HG02571 (cell line): ENCODE measurements around the gene FOXJ3.

Experiments used
- ATAC-seq: cut with Tn5 transposase; IDR thresholded peaks from one replicate; pipeline ENCODE4 v1.9.1; 2021; ENCODE audit warnings: mild to moderate bottlenecking, moderate library complexity; ENCODE audit not compliant: unreplicated experiment

Gene FOXJ3

GRCh38 chr1:42335050-42335808, at the start of gene FOXJ3:
FOXJ3 (minus strand) TSS chr1:42335235; CDS start chr1:42311093, 24,142 bp downstream.
- peak; percentile 81 for ATAC-seq

- no peak for ATAC-seq
Observed at GRCh38 chr1:42381280-42381673, 46.2 kb upstream of the FOXJ3 start.

GRCh38 chr1:42380586-42381279, 45.7 kb upstream of the FOXJ3 start, which contains the start of gene RIMKLA:
RIMKLA (plus strand) TSS chr1:42380792; CDS start chr1:42380935, 143 bp downstream.
- ATAC-seq: peak; percentile 88

GRCh38 chr1:42379794-42380585, 45.0 kb upstream of the FOXJ3 start:
- peak; percentile 33 for ATAC-seq

GRCh38 chr1:42372796-42373195, 37.8 kb upstream of the FOXJ3 start:
- no peak for ATAC-seq

- ATAC-seq: no peak
Observed at GRCh38 chr1:42370876-42371549, 36.0 kb upstream of the FOXJ3 start.

GRCh38 chr1:42369471-42369870, 34.4 kb upstream of the FOXJ3 start:
- no peak for ATAC-seq

GRCh38 chr1:42368096-42368795, 33.2 kb upstream of the FOXJ3 start:
- no peak for ATAC-seq

- no peak for ATAC-seq
Observed at GRCh38 chr1:42365118-42365517, 30.1 kb upstream of the FOXJ3 start.

- ATAC-seq: no peak
Observed at GRCh38 chr1:42364542-42364941, 29.5 kb upstream of the FOXJ3 start.

- no peak for ATAC-seq
Observed at GRCh38 chr1:42364089-42364488, 29.1 kb upstream of the FOXJ3 start.

- ATAC-seq: no peak
Observed at GRCh38 chr1:42359466-42359865, 24.4 kb upstream of the FOXJ3 start.

- no peak for ATAC-seq
Observed at GRCh38 chr1:42358791-42359190, 23.8 kb upstream of the FOXJ3 start.

- no peak for ATAC-seq
Observed at GRCh38 chr1:42350086-42350485, 15.1 kb upstream of the FOXJ3 start.

GRCh38 chr1:42348498-42348897, 13.5 kb upstream of the FOXJ3 start:
- no peak for ATAC-seq

GRCh38 chr1:42343049-42343448, 8.0 kb upstream of the FOXJ3 start:
- ATAC-seq: no peak

GRCh38 chr1:42340901-42341300, 5.9 kb upstream of the FOXJ3 start:
- no peak for ATAC-seq

- ATAC-seq: no peak
Observed at GRCh38 chr1:42340093-42340492, 5.1 kb upstream of the FOXJ3 start.

GRCh38 chr1:42336978-42337377, 1.9 kb upstream of the FOXJ3 start:
- no peak for ATAC-seq

GRCh38 chr1:42335809-42336518, 929 bp upstream of the FOXJ3 start:
- ATAC-seq: no peak
